ENCODE measurements around the gene ZNF423. TPM values are rescaled to one million over a fixed set of nuclear protein-coding genes. Genes with fewer than 3 reads are reported as not detected.

ZNF423 gene
- total RNA-seq, 1 donor = 11.6 TPM

GRCh38 chr16:49641250-49641649 lies 214.7 kb downstream of the ZNF423 start:
- no peak overlapping the region for H3K27ac ChIP-seq (ENCODE audit: low read depth, low read length)
- H3K4me3 ChIP-seq (ENCODE audit: insufficient read depth, low read length) = no peak overlapping the region
- H3K4me1 ChIP-seq (ENCODE audit: insufficient read depth, low read length) = peaks cover 55% of the 10 kb centered on the region
- H3K4me2 ChIP-seq (ENCODE audit: insufficient read depth, low read length) = no peak overlapping the region
- TF ChIP-seq CTCF (IDR thresholded peaks at IDR 0.05; ENCODE audit: extremely low read depth, low read depth, low read length) = no peak
- no peaks in the 10 kb centered on the region for H4K20me1 ChIP-seq (ENCODE audit: insufficient read depth, low read length)
- no peaks in the 10 kb centered on the region for H3K9me3 ChIP-seq (ENCODE audit: low read depth, low read length)
- H3K79me2 ChIP-seq (ENCODE audit: insufficient read depth, low read length) = no peaks in the 10 kb centered on the region
- no peak for DNase-seq (ENCODE audit: insufficient read length, low spot score, missing footprints)
- H3K36me3 ChIP-seq (ENCODE audit: insufficient read depth, low read length) = peaks cover 2% of the 10 kb centered on the region
- H3K27me3 ChIP-seq (ENCODE audit: insufficient read depth, low read length) = no peaks in the 10 kb centered on the region
- no peak overlapping the region for H2AFZ ChIP-seq (ENCODE audit: low read length)

DNA sequence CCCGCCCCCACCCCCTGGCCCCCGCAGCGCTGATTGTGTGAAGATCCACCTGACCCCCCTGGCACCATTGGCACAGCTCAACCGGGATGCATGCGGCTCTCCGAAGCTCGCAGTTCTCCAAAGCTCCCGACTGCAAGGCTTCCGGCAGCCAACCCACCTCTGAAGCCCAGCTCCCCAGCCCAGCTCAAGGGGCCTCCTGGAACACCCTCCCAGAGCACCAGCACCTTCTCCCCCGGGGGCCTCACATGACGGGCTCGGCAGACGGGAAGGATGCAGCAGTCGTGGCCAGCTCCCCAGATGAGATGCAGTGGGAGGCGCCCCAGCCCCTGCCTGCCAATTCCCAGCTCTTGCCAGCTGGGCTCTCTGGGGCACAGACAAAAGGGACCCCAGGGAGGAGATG lies 215.3 kb downstream of the ZNF423 start:
- H3K36me3 ChIP-seq (ENCODE audit: insufficient read depth, low read length) = peaks cover 3% of the 10 kb centered on the region
- H3K4me1 ChIP-seq (ENCODE audit: insufficient read depth, low read length) = peaks cover 55% of the 10 kb centered on the region
- no peaks in the 10 kb centered on the region for H3K9me3 ChIP-seq (ENCODE audit: low read depth, low read length)
- no peak overlapping the region for H2AFZ ChIP-seq (ENCODE audit: low read length)
- no peak overlapping the region for H3K27ac ChIP-seq (ENCODE audit: low read depth, low read length)
- DNase-seq (ENCODE audit: insufficient read length, low spot score, missing footprints) = peak; percentile 80
- no peaks in the 10 kb centered on the region for H3K79me2 ChIP-seq (ENCODE audit: insufficient read depth, low read length)
- H3K4me3 ChIP-seq (ENCODE audit: insufficient read depth, low read length) = no peak overlapping the region
- no peaks in the 10 kb centered on the region for H4K20me1 ChIP-seq (ENCODE audit: insufficient read depth, low read length)
- H3K4me2 ChIP-seq (ENCODE audit: insufficient read depth, low read length) = no peak overlapping the region
- no peak for TF ChIP-seq CTCF (IDR thresholded peaks at IDR 0.05; ENCODE audit: extremely low read depth, low read depth, low read length)
- no peaks in the 10 kb centered on the region for H3K27me3 ChIP-seq (ENCODE audit: insufficient read depth, low read length)

DNA sequence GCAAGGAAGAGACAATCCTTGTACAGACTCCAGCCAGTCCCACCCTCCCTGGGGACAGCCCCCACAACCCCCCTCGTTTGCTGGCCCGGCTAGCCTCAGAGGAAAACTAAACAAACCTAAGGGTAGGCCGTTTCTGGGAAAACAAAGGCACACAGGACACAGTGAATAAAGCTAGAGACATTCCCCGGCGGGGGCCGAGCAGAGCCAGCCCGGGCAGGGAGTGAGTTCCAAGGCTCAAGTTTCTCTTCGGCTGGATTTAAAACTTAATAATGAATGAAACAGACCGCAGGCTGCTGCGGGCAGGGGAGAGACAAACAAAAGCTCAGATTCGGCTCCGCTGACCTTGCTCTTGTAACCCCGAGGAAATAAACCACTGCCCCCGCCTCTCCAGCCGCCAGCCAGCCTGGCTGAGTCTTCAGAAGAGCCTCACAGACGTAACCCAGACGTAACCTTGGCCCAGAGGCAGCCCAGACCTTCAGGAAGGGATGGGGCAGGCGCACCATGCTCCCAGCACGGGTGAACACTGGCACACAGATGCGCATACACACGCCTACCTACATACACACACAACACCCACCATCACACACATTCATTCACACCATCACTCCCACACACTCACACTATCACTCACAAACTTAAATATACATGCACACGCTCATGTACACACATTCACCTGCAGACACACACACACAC lies 216.0 kb downstream of the ZNF423 start:
- peak overlapping the region; percentile 68 for H2AFZ ChIP-seq (ENCODE audit: low read length)
- no peaks in the 10 kb centered on the region for H3K27me3 ChIP-seq (ENCODE audit: insufficient read depth, low read length)
- peak overlapping the region; percentile 30 for H3K4me3 ChIP-seq (ENCODE audit: insufficient read depth, low read length)
- H3K36me3 ChIP-seq (ENCODE audit: insufficient read depth, low read length) = peaks cover 3% of the 10 kb centered on the region
- peak; percentile 98 for DNase-seq (ENCODE audit: insufficient read length, low spot score, missing footprints)
- no peak for TF ChIP-seq CTCF (IDR thresholded peaks at IDR 0.05; ENCODE audit: extremely low read depth, low read depth, low read length)
- peak overlapping the region; percentile 75 for H3K27ac ChIP-seq (ENCODE audit: low read depth, low read length)
- H3K4me1 ChIP-seq (ENCODE audit: insufficient read depth, low read length) = peaks cover 54% of the 10 kb centered on the region
- peak overlapping the region; percentile 37 for H3K4me2 ChIP-seq (ENCODE audit: insufficient read depth, low read length)
- no peaks in the 10 kb centered on the region for H3K79me2 ChIP-seq (ENCODE audit: insufficient read depth, low read length)
- H3K9me3 ChIP-seq (ENCODE audit: low read depth, low read length) = no peaks in the 10 kb centered on the region
- H4K20me1 ChIP-seq (ENCODE audit: insufficient read depth, low read length) = no peaks in the 10 kb centered on the region

- Histone ChIP-seq H3K4me3 (ENCODE audit: insufficient read depth, low read length) (no peak overlapping the region), H3K4me2 (ENCODE audit: insufficient read depth, low read length) (peak overlapping the region; percentile 37), H3K36me3 (ENCODE audit: insufficient read depth, low read length) (peaks cover 3% of the 10 kb centered on the region), H3K4me1 (ENCODE audit: insufficient read depth, low read length) (peaks cover 45% of the 10 kb centered on the region), H3K27ac (ENCODE audit: low read depth, low read length) (peak overlapping the region; percentile 75), H3K27me3 (ENCODE audit: insufficient read depth, low read length) (no peaks in the 10 kb centered on the region), H4K20me1 (ENCODE audit: insufficient read depth, low read length) (no peaks in the 10 kb centered on the region), H3K9me3 (ENCODE audit: low read depth, low read length) (no peaks in the 10 kb centered on the region), H3K79me2 (ENCODE audit: insufficient read depth, low read length) (no peaks in the 10 kb centered on the region), H2AFZ (ENCODE audit: low read length) (no peak overlapping the region)
- TF ChIP-seq CTCF (IDR thresholded peaks at IDR 0.05; ENCODE audit: extremely low read depth, low read depth, low read length) = no peak
- DNase-seq (ENCODE audit: insufficient read length, low spot score, missing footprints) = peak; percentile 91
Measured at GRCh38 chr16:49638673-49639610, 217.0 kb downstream of the ZNF423 start.
